Activated T-cell treated with anti-CD3 and anti-CD28 coated beads for 48 hours (primary cell): ENCODE measurements around the gene BCL7C.
A peak's percentile ranks its signal among the peaks of the same experiment; 100 is the strongest.

Source experiments
- DNase-seq: peaks from one replicate; pipeline ENCODE4 v3.0.0-alpha.2; 2020; ENCODE audit warnings: low read depth

Gene BCL7C

DNA sequence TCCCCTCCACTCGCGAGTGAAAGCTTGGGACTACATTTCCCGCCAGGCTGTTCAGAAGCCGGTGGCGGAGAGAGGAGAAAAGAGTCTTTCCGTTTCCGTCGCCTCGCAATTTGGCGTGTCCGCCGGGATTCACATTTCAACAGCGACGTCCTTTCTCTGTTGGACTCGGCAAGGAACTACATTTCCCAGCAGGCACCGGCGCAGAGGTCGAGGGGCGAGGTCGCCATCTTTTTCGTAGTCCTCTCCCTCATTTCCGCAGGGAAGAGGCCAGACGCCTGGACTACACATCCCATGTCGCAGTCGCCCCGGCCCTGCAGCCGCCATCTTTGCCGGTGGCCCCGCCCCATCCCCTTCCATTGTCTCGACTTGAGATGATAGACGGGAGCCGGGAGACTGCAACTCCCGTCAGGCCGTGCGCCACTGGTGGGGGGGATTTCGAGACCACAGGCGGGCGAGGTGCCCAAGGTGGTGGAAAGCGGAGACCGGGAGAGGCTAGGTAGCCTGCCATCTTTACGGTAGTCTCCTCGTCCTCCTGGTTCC, 28.6 kb upstream of the BCL7C start:
- DNase-seq: peak; percentile 98

DNA sequence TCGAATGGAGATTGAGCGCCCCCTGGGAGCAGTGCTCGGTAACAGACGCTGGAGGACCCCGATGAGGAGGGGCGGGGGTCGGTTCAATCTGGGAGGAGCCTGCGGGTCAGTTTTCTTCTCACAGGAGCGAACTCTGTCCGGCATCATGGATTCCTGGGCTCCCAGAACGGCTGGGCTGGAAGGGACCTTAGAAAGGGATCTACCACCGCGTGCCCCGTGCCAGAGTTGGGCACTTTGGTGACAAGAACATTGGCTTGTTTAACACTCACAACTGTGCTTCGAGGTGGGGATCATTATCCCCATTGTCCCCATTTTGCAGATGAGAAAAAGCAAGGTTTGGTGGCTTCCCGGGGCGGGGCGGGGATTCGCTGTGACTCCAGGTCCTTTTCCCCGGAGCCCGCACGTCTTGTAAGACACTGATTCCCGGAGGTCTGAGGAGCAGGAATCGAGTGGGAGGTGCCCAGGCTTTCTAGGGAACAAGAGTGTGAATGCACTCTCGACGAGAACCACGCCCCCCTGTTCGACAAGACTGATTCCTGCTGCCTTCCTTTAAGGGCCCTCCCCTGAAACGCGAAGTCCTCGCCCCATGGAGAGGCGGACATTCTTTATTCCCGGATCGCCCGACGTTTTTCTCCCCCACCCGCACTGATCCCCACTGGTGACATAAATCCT, 28.0 kb upstream of the BCL7C start:
- DNase-seq: peak; percentile 81

DNA sequence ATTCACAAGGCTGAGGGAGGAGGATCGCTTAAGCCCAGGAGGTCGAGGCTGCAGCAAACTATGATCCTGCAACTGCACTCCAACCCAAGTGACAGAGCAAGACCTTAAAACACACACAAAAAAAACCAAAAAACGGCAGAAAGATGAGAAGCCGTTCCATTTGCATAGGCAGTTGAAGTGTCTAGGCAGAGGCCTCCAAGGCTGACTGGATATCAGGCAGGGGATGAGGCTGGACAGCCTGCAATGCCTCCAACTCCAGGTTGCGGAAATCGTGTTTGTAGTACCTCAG, 27.5 kb upstream of the BCL7C start:
- DNase-seq: no peak

DNA sequence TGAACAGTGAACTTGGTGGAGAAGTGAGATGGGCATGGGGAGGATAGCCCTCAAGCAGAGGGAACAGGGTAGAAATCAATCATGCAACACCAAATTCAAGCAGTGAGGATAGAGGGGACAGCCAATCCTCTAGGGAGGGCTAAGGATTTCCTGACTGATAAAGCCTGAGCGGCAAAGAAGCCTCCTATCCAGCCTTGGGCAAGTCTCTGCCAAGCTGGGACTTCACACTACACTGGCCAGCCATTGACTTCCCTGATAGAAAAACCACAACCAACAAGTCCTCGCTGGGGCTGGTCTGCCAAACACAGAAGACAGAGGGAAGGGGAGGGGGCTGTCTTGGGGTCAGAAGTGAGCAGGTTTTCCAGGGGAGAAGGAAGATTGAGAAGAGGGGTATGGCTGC, 27.0 kb upstream of the BCL7C start:
- DNase-seq: no peak

DNA sequence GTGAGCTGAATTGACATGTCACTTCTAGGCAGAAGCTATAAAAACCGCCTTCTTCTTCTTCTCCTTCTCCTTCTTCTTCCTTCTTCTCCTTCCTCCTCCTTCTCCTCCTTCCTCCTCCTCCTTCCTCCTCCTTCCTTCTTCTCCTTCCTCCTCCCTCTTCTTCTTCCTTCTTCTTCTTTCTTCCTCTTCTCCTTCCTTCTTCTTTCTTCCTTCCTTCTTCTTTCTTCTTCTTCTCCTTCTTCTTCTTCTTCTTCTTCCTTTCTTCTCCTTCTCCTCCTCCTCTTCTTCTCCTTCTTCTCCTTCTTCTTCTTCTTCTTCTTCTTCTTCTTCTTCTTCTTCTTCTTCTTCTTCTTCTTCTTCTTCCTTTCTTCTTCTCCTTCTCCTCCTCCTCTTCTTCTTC, 24.7 kb upstream of the BCL7C start:
- DNase-seq: no peak

DNA sequence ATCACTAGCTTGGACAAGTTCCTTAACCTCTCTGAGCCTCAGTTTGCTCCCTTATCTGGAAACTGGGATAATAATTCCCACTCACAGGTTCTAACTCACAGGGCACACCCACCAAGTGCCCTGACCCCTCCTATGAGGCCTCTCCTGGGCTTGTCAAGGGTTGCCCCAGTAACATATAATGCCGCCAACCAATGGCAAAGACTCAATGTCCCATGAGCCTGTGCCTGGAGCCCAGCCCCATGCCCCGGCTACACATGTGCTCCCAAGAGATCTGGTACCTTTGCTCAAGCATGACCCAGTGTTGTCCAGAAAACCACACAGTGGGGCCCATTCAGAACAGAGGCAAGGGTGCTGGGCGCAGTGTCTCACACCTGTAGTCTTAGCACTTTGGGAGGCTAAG, 21.0 kb upstream of the BCL7C start:
- DNase-seq: no peak

DNA sequence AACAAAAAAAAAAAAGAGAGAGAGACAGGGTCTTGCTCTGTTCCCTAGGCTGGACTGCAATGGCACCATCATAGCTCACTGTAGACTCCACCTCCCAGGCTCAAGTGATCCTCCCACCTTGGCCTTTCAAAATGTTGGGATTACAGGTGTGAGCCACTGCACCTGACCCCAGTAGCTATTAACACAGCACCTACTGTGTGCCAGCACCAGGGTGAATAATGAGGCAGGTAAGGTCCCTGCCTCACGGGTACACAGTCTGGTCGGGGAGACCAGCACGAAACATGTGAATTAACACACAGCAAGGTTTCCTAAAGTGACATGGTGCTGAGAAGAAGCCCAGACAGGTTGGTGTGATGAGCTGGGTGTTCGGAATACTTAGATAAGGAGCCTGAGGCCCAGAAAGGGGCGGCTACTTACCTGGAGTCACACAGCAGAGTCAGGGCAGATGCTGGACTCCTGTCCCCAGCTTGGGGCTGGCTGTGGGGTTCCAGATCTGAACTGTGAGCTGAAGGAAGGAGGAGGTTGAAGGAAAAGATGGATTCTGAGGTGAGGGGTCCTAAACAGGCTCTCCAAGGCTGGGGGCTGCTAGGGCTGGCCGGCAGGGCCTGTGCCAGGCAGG, 19.0 kb upstream of the BCL7C start:
- DNase-seq: no peak

DNA sequence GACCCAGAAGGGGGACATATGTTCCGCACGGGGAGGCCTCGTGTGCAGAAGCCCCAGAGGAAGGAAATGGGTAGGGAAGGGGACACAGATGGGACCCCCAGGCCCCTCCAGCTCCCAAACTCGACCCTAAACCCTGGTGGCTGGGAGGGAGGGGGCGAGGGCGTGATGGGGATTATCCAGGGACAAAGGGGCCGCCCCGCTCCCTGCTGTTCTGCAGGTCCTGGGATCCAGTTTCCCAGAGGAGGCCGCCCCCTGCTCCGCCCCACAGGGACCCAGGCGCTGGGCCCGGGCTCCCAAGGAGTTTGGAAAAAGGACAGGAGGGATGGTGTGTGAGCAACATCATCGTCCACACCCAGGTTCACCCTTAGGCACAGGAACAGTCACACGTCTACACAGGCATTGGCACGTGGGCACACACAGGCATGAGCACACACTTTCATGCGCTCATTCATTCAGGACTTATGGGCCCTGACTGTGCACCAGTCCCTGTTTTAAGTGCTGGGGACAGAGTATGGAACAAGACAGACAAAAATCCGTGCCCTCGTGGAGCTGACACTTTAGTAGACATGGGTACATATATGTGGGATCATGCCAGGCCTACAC, 16.7 kb upstream of the BCL7C start:
- no peak for DNase-seq

DNA sequence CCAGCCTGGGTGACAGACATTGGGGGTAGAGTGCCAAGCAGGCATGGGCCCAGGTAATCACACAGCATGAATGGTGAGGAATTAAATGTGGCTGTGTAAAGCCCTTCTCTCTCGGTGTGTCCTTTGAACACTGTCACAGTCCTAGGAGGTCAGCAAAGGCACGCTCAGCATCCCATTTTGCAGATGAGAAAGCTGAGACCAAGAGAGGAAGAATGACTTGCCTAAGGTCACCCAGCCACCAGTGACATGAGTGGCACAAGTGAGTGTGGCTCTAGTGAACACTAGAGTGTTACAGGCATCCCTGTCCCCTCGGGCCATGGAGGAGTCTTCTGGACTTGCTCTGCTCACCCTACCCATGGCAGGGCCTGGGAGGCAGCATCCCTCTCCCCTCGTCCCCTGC, 13.2 kb upstream of the BCL7C start:
- DNase-seq: no peak

DNA sequence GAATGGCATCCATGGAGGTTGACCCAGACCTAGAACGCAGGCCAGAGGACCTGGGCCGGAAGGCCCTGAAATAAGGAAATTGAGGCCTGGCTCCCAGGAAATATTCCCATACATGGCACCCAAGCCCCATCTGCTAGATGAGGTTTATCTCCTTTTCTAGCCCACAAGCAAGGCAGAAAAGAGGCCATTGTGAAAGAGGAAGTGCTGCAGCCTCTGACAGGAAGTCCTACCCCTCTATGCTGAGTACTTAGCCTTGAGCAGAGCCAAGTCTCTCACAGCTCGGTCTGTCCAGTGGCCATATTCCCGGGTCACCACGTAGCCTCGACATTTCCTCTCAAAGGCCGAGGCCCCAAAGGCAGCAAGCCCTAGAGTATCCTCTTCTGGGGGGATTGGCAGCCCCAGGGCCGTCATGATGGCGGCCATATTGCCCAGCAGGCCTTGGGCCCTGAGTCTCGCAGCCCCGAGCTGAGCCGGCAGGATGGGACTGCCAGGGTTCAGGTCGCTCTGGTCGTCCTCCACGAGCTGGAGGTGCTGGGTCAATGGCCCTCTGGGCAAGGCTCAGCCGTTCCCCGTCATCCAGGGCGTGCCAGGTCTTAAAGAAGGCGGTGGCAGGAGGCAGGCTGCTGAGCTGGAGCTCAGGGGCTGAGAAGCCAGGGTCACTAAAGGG, 10.4 kb upstream of the BCL7C start:
- DNase-seq: no peak

DNA sequence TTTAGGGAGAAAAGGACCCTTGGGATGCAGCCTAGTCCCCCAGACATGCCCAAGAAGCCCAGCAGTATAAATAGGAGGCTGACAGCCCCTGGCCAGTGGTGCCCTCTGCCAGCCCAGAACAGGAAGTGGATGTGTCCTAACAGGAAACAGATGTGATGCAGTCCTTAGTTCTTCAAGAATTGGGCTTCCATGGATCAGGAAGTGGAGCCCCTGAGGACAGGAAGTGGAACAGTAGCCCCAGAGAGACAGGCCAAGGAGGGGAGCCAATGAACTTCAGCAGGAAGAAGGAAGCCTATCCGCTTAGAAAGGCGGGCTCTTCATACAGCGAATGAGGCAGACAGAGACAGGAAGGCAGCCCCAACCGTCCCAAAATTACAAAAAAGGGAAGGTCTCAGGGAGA, 9.7 kb upstream of the BCL7C start:
- DNase-seq: no peak

DNA sequence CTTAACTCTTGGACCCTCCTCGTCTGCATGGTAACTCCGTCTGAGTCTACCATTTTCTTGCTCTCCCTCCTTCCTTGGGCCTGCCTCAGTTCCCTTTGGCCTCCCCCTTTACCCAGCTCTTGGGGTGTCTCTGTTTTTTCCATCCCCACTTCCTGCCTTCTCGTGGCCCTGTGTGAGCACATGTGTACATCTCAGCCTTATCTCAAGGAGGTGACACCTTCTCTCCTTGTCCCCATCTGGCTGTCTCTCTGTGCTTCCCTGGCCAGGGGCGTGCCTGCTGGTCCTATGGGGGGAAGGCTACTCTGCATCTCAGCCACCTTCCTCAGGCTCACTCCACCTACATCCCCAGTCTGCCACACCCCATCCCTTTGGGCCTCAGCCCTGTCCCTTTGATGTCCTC, 9.1 kb upstream of the BCL7C start:
- no peak for DNase-seq

DNA sequence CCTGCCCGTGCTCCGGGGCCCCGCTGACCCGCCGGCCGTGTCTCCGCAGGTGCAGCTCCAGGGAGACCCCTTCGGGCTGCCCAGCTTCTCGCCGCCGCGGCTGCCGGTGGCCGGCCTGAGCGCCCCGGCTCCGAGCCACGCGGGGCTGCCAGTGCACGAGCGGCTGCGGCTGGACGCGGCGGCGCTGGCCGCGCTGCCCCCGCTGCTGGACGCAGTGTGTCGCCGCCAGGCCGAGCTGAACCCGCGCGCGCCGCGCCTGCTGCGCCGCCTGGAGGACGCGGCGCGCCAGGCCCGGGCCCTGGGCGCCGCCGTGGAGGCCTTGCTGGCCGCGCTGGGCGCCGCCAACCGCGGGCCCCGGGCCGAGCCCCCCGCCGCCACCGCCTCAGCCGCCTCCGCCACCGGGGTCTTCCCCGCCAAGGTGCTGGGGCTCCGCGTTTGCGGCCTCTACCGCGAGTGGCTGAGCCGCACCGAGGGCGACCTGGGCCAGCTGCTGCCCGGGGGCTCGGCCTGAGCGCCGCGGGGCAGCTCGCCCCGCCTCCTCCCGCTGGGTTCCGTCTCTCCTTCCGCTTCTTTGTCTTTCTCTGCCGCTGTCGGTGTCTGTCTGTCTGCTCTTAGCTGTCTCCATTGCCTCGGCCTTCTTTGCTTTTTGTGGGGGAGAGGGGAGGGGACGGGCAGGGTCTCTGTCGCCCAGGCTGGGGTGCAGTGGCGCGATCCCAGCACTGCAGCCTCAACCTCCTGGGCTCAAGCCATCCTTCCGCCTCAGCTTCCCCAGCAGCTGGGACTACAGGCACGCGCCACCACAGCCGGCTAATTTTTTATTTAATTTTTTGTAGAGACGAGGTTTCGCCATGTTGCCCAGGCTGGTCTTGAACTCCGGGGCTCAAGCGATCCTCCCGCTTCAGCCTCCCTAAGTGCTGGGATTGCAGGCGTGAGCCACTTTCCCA, 8.4 kb upstream of the BCL7C start:
- peak; percentile 68 for DNase-seq

DNA sequence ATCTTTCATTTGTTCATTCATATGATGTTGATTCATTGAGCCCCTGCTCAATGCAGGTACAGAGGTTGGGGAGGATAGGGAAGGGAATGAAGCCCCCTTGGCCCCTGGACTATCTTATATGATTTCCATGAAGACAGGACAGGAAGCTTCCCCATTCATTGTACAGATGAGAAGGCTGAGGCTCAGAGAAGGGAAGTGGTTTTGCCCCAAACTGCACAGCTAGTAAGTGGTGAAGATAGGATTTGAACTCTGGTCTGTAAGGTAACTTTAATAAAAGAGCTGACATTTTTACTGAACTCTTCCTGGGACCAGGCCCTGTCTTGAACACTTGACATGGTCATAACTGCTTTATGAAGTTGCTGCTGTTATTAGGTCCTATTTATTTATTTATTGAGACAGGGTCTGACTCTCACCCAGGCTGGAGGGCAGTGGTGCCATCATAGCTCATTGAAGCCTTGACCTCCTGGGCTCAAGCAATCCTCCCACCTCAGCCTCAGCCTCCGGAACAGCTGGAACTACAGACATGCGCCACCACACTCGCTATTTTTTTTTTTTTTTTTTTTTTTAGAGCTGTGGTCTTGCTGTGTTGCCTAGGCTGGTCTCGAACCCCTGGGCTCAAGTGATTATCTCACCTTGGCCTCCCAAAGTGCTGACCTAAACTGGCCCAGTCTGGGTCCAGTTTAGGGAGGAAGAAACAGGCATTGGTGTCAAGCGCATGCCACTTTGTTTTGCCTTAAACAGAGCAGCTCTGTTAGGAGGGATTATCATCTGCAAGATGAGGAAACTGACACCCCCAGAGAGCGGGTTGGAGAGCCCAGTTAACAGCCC, 7.5 kb upstream of the BCL7C start:
- DNase-seq: no peak

DNA sequence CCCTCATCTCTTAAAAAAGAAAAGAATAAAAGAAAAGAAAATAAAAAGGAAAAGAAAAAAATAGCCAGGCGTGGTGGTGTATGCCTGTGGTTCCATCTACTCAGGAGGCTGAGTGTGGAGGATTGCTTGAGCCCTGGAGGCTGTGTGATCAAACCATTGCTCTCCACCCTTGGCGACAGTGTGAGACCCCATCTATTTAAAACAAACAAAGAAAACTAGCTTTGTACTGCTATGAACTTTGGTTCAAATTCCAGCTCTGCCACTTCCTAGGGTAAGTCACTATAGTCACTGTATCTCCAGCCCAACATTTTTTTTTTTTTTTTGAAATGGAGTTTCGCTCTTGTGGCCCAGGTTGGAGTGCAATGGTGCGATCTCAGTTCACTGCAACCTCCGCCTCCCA, 6.7 kb upstream of the BCL7C start:
- no peak for DNase-seq

DNA sequence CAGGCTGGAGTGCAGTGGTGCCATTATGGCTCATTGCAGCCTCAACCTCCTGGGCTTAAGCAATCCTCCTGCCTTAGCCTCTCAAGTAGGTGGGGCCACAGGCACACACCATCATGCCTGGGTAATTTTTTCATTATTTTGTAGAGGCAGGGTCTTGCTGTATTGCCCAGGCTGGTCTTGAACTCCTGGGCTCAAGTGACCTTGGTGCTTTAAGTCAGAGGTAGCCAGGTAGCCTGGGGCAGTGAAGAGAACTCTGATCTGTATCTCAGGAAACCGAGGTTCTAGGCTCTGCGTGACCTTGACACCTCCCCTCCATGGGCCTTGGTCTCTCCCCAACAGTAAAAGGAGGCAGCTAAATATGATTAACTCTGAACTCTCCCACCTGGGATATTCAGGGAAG, 5.9 kb upstream of the BCL7C start:
- DNase-seq: no peak

DNA sequence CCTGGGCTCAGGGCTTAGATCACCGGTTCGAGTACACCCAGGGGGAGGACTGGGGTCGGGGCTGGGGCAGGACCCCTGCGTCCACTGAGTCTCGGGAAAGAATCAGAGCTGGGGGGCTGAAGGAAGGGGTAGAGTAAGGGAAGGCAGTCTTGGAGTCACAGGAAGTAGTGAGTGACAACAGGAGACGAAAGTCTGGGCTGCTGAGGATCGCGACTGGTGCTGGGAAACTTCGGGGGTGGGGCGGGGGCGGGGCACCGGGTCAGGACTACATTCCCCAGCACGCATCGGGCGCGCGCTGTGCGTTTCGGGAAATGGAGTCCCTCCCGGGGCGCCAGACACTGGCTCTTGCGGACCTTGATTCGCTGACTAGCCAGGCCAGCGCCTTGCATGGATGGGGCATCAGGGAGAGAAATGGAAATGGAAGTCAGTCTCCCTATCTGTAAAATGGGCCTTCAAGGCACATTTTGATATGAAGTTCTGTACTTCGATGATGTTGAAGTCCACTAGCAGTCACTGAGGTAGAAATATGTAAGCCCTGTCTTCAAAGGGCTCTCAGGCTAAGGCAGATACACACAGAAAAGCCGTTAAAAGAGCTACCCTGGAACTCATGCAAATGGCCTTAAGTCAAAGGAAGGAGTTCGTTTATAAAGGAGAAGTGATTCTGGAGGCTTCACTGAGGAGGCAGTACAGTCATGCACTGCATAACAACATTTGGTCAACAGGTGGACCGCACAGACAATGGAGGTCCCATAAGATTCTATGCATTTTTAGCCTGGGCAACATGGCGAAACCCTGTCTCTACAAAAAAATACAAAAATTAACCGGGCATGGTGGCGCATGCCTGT, 3.2 kb upstream of the BCL7C start:
- peak; percentile 77 for DNase-seq

DNA sequence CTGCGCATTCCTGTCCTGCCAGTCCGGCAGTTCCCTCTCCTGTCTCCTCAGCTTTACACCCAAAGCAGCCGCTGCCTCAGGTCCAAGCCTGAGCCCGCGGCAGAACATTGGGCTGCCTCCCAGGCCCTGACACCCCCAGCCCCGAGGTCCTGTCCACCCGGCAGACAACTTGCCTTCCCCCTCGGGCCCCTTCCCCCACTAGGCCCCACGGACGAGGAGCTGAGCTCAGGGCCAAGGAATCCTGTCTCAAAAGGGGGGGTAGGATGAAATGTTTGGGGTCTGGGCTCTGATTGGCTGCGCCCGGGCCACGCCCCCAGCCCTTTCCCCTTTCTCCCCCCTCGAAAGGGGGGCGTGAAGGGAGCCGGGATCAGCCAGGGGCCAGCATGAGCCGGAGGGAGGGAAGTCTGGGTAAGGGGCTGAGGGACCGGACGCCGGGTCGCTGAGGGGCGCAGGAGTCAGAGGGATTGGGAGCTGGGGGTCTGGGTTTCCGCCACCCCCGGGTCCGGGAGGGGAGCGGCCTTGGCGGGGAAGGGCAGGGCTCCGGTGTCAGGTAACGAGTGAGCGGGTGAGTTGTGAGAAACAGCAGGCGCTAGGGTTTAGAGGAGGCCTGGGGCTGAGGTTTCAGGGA, 2.5 kb upstream of the BCL7C start, which contains the start of gene CTF1:
CTF1 (plus strand) TSS at position 354 of the 628 bp plus-strand sequence; CDS start at position 384, 30 bp downstream.
- DNase-seq: no peak

DNA sequence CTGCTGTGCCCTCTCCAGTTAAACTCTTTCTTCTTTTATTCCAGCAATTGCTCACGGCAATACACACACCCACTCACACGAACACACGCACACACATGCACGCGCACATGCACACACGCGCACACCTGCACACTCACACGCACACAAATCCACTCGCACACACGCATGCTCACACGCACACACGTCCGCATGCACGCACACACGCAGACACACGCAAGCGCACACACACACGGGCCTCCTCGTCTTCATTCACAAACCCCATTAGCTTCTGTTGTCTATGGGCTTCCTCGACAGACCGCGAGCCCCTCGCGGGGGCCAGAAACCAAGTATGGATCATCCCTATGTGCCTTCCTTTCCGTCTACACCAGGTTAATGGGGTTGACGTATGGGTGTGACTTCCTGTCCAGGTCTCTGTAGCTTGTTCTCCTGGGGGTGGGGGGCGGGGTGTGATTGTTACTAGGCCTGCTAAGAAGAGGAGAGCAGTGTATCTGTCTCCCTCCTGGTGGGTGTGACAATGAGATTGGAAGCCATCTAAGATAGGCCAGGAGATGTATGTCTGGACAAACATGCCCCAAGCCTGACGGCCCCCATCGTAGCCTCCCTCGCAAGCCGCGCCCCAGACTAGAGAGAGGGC, 1.9 kb upstream of the BCL7C start:
- no peak for DNase-seq
